Liver (tissue), 3 donors: ENCODE measurements around the gene DCX.

ENCODE experiments used
- FOXA1 ChIP-seq: IDR thresholded peaks from 2 replicates; pipeline ENCODE4 v1.6.1; 2016; ENCODE audit warnings: antibody characterized with exemption
- GABPA ChIP-seq, 2 donors: IDR thresholded peaks in 1 of 2; conservative IDR thresholded peaks in 1 of 2; 2 replicates each; pipeline ENCODE4 v1.6.1; 2016; ENCODE audit warnings: antibody characterized with exemption in 2 of 2, mild to moderate bottlenecking in 1 of 2, moderate library complexity in 1 of 2
- JUND ChIP-seq, 2 donors: IDR thresholded peaks; 2 replicates each; pipeline ENCODE4 v1.6.1; 2016; ENCODE audit warnings: antibody characterized with exemption in 2 of 2
- NR2F2 ChIP-seq: IDR thresholded peaks from 2 replicates; pipeline ENCODE4 v1.6.1; 2016; ENCODE audit warnings: antibody characterized with exemption
- RAD21 ChIP-seq, 2 donors: IDR thresholded peaks; 2 replicates each; pipeline ENCODE4 v1.6.1; 2016; ENCODE audit warnings: antibody characterized with exemption in 2 of 2, mild to moderate bottlenecking in 2 of 2
- RXRA ChIP-seq, 2 donors: IDR thresholded peaks; 2 replicates each; pipeline ENCODE4 v1.6.1; 2017 to 2018; ENCODE audit warnings: antibody characterized with exemption in 2 of 2, mild to moderate bottlenecking in 1 of 2
- SP1 ChIP-seq: IDR thresholded peaks from 2 replicates; pipeline ENCODE4 v1.6.1; 2018; ENCODE audit warnings: antibody characterized with exemption, mild to moderate bottlenecking
- TAF1 ChIP-seq: conservative IDR thresholded peaks from 2 replicates; pipeline ENCODE4 v1.6.1; 2016; ENCODE audit warnings: antibody characterized with exemption, mild to moderate bottlenecking
- YY1 ChIP-seq: IDR thresholded peaks from 2 replicates; pipeline ENCODE4 v1.6.1; 2016; ENCODE audit warnings: antibody characterized with exemption, mild to moderate bottlenecking
- ZBTB33 ChIP-seq: IDR thresholded peaks from 2 replicates; pipeline ENCODE4 v1.6.1; 2016; ENCODE audit warnings: antibody characterized with exemption
- TF ChIP-seq, protein P1 (sequence below): fragments of 150-350 bp; IDR thresholded peaks from 2 replicates; pipeline ENCODE4 v1.5.1; 2017; ENCODE audit warnings: improper control_type of control experiment, low read depth, low read length; ENCODE audit not compliant: missing input control
- TF ChIP-seq, protein P2 (sequence below): IDR thresholded peaks from 2 replicates; pipeline ENCODE4 v1.6.1; 2016; ENCODE audit warnings: antibody characterized with exemption
- TF ChIP-seq, protein P3 (sequence below): IDR thresholded peaks from 2 replicates; pipeline ENCODE4 v1.6.1; 2016; ENCODE audit warnings: antibody characterized with exemption
- donor health status: healthy.
- donor health status: healthy.

GRCh38 chrX:111282991-111283390, 129.0 kb downstream of the DCX start:
- TF ChIP-seq GABPA (IDR thresholded peaks at IDR 0.05 in 1 of 2, conservative IDR thresholded peaks at IDR 0.05 in 1 of 2): no peak
- TF ChIP-seq, protein P1, sequence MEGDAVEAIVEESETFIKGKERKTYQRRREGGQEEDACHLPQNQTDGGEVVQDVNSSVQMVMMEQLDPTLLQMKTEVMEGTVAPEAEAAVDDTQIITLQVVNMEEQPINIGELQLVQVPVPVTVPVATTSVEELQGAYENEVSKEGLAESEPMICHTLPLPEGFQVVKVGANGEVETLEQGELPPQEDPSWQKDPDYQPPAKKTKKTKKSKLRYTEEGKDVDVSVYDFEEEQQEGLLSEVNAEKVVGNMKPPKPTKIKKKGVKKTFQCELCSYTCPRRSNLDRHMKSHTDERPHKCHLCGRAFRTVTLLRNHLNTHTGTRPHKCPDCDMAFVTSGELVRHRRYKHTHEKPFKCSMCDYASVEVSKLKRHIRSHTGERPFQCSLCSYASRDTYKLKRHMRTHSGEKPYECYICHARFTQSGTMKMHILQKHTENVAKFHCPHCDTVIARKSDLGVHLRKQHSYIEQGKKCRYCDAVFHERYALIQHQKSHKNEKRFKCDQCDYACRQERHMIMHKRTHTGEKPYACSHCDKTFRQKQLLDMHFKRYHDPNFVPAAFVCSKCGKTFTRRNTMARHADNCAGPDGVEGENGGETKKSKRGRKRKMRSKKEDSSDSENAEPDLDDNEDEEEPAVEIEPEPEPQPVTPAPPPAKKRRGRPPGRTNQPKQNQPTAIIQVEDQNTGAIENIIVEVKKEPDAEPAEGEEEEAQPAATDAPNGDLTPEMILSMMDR: no peak
- no peak for TF ChIP-seq YY1
- TF ChIP-seq RAD21 (IDR thresholded peaks at IDR 0.05): no peak
- TF ChIP-seq JUND (IDR thresholded peaks at IDR 0.05): no peak
- TF ChIP-seq NR2F2: no peak
- TF ChIP-seq, protein P2, sequence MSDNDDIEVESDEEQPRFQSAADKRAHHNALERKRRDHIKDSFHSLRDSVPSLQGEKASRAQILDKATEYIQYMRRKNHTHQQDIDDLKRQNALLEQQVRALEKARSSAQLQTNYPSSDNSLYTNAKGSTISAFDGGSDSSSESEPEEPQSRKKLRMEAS: no peak
- TF ChIP-seq ZBTB33: no peak
- no peak for TF ChIP-seq TAF1
- TF ChIP-seq FOXA1: no peak
- TF ChIP-seq RXRA (IDR thresholded peaks at IDR 0.05): no peak
- TF ChIP-seq, protein P3, sequence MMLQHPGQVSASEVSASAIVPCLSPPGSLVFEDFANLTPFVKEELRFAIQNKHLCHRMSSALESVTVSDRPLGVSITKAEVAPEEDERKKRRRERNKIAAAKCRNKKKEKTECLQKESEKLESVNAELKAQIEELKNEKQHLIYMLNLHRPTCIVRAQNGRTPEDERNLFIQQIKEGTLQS: no peak
- TF ChIP-seq SP1: no peak
